PFSK-1 (cell line): Measurements from ENCODE around the gene OTOP2.

ENCODE experiments used
- FOXP2 ChIP-seq: optimal IDR thresholded peaks from 2 replicates; pipeline ENCODE3; 2011; ENCODE audit warnings: borderline replicate concordance, control low read depth, inconsistent platforms; ENCODE audit not compliant: insufficient read depth; ENCODE audit errors: extremely low read length, extremely low read depth
- POLR2AphosphoS5 ChIP-seq: IDR thresholded peaks from 2 replicates; pipeline ENCODE4 v1.6.1; 2012; ENCODE audit warnings: low read depth, mild to moderate bottlenecking, control low read depth, low read length, moderate library complexity
- SIN3A ChIP-seq: IDR thresholded peaks from 2 replicates; pipeline ENCODE4 v1.6.1; 2012; ENCODE audit warnings: mild to moderate bottlenecking, low read length, moderate library complexity, borderline replicate concordance; ENCODE audit not compliant: insufficient read depth
- TAF1 ChIP-seq: IDR thresholded peaks from 2 replicates; pipeline ENCODE4 v1.6.1; 2012; ENCODE audit warnings: low read length, control low read depth, borderline replicate concordance; ENCODE audit not compliant: insufficient read depth
- TF ChIP-seq, protein P1 (sequence below), 2 experiments: IDR thresholded peaks; 2 replicates each; pipeline versions ENCODE4 v1.6.1 to v1.8.0; 2011 to 2012; ENCODE audit warnings: low read depth in 2 of 2, low read length in 2 of 2, control low read depth in 1 of 2, inconsistent platforms in 1 of 2, mild to moderate bottlenecking in 1 of 2, moderate library complexity in 1 of 2; ENCODE audit not compliant: insufficient read depth in 1 of 2

The OTOP2 gene

DNA sequence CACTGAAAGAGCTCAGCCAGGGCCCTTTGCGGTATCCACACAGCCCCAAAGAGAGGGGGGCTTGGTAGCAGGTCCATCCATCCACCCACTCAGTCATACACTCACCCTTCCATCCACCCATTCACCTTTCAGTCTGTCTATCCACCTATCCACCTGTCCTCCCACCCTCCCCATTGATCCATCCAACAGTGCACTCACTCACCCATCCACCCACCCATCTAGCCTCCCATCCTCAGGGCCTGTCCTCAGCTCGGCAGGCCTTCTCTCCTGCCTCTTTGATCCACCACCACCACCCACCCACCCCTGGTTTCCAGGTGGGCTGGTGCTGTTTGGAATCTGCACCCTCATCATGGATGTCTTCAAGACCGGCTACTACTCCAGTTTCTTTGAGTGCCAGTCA is 1.2 kb downstream of the OTOP2 start:
- no peak for TF ChIP-seq FOXP2
- TF ChIP-seq SIN3A: no peak
- TF ChIP-seq TAF1: no peak
- TF ChIP-seq POLR2AphosphoS5: no peak
- TF ChIP-seq, protein P1, sequence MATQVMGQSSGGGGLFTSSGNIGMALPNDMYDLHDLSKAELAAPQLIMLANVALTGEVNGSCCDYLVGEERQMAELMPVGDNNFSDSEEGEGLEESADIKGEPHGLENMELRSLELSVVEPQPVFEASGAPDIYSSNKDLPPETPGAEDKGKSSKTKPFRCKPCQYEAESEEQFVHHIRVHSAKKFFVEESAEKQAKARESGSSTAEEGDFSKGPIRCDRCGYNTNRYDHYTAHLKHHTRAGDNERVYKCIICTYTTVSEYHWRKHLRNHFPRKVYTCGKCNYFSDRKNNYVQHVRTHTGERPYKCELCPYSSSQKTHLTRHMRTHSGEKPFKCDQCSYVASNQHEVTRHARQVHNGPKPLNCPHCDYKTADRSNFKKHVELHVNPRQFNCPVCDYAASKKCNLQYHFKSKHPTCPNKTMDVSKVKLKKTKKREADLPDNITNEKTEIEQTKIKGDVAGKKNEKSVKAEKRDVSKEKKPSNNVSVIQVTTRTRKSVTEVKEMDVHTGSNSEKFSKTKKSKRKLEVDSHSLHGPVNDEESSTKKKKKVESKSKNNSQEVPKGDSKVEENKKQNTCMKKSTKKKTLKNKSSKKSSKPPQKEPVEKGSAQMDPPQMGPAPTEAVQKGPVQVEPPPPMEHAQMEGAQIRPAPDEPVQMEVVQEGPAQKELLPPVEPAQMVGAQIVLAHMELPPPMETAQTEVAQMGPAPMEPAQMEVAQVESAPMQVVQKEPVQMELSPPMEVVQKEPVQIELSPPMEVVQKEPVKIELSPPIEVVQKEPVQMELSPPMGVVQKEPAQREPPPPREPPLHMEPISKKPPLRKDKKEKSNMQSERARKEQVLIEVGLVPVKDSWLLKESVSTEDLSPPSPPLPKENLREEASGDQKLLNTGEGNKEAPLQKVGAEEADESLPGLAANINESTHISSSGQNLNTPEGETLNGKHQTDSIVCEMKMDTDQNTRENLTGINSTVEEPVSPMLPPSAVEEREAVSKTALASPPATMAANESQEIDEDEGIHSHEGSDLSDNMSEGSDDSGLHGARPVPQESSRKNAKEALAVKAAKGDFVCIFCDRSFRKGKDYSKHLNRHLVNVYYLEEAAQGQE (IDR thresholded peaks at IDR 0.05; ENCODE audit: insufficient read depth in 1 of 2, low read depth in 2 of 2, low read length in 2 of 2): no peak

DNA sequence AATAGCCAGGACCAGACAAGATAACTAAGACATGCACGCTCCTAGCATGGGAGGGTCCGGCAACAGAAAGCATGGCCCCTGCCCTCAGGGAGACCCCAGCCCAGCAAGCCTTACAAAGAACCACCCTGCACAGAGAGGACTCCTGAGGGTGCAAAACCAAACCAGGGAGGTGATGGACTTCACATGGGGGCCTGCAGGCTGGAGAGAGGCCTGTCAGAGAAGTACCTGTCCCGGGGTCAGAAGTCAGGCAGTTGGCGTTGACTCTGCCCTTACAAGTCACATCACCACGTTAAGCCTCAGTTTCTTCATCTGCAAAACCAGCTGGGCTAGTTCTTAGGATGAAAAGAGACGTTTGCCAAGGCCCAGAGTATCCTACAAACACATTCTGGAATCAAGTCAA is 4.7 kb downstream of the OTOP2 start:
- TF ChIP-seq POLR2AphosphoS5 (no peak), FOXP2 (no peak), TAF1 (no peak), SIN3A (no peak)
- TF ChIP-seq, protein P1 (IDR thresholded peaks at IDR 0.05; ENCODE audit: insufficient read depth in 1 of 2, low read depth in 2 of 2, low read length in 2 of 2): no peak

DNA sequence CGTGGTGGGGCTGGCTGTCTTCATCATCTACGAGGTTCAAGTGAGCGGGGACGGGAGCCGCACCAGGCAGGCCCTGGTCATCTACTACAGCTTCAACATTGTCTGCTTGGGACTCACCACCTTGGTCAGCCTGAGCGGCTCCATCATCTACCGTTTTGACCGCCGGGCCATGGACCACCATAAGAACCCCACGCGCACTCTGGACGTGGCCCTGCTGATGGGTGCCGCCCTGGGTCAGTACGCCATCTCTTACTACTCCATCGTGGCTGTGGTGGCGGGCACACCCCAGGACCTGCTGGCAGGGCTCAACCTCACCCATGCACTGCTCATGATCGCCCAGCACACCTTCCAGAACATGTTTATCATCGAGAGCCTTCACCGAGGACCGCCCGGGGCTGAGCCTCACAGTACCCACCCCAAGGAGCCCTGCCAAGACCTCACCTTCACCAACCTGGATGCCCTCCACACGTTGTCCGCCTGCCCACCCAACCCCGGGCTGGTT is 6.5 kb downstream of the OTOP2 start:
- TF ChIP-seq SIN3A (no peak), POLR2AphosphoS5 (no peak), FOXP2 (no peak), TAF1 (no peak)
- TF ChIP-seq, protein P1 (IDR thresholded peaks at IDR 0.05; ENCODE audit: insufficient read depth in 1 of 2, low read depth in 2 of 2, low read length in 2 of 2): no peak

DNA sequence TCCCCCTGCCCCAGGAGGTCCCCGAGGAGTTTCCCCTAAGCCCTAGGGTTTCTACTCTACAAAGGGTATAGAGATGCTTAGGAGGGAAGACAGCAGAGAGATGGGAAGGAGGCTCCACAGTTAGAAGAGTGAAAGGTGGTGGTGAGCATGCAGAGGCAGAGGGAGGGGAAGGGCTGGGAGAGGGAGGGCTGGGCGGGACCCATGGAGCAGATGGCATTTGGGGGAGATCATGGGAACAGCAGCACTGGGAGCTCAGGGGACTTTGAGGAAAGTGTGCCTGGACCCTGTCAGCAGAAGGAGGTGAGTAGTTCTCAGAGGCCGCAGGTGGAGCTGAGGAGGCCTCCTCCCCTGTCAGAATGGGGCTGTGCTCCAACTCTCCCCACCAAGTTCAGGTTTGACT is 11.0 kb downstream of the OTOP2 start:
- TF ChIP-seq TAF1 (no peak), FOXP2 (no peak), SIN3A (no peak), POLR2AphosphoS5 (no peak)
- TF ChIP-seq, protein P1 (IDR thresholded peaks at IDR 0.05; ENCODE audit: insufficient read depth in 1 of 2, low read depth in 2 of 2, low read length in 2 of 2): no peak
